ENCODE measurements around the gene SHROOM3. TPM values are rescaled to one million over a fixed set of nuclear protein-coding genes. Genes with fewer than 3 reads are reported as not detected.
"Not testable (repeated sequence)": the region's sequence is repeated elsewhere in the genome, so short reads cannot be mapped to it uniquely, and the experiment has no call there.

The SHROOM3 gene
- total RNA-seq, 1 experiment from 2014 or later, result 0.78 TPM

DNA sequence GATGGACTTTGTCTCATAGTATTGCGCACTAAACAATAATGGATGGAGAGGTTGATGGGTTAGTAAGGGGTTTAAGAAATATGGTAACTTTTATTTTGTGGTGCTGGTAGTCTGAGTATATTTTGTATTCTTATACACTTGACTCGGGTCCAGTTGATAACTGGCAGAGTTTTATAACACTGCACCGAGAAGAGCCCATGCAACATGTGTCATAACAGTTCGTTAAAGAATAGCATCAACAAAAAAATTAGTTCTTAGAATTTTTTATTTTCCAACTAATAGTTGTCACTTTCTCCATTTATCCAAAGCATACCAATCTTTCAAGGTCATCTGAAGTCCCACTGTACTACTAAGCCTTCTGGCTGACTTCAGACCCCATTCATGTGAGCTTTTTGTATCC is 287.8 kb downstream of the SHROOM3 start:
- Histone ChIP-seq H3K4me3 (ENCODE audit: low read length) (no peak overlapping the region), H4K20me1 (ENCODE audit: insufficient read depth, low read depth, low read length) (no peaks in the 10 kb centered on the region), H3K9ac (ENCODE audit: low read length) (no peak overlapping the region), H3K9me2 (replicated peaks; ENCODE audit: insufficient read depth, low read length) (no peaks in the 10 kb centered on the region), H3K27ac (ENCODE audit: low read length) (no peak overlapping the region), H3K36me3 (ENCODE audit: insufficient read depth, low read length) (no peaks in the 10 kb centered on the region), H3K4me1 (ENCODE audit: low read length) (no peaks in the 10 kb centered on the region), H2AFZ (ENCODE audit: low read length) (no peak overlapping the region), H3K4me2 (ENCODE audit: low read depth, low read length, poor library complexity, severe bottlenecking) (no peak overlapping the region), H3K9me3 (ENCODE audit: low read length) (no peaks in the 10 kb centered on the region), H3K27me3 (ENCODE audit: low read length) (no peaks in the 10 kb centered on the region), H3K79me2 (ENCODE audit: low read length) (no peaks in the 10 kb centered on the region)
- no peak for DNase-seq

- Histone ChIP-seq H3K4me1 (ENCODE audit: low read length) (no peaks in the 10 kb centered on the region), H2AFZ (ENCODE audit: low read length) (no peak overlapping the region), H3K4me3 (ENCODE audit: low read length) (no peak overlapping the region), H4K20me1 (ENCODE audit: insufficient read depth, low read depth, low read length) (no peaks in the 10 kb centered on the region), H3K9ac (ENCODE audit: low read length) (no peak overlapping the region), H3K9me2 (replicated peaks; ENCODE audit: insufficient read depth, low read length) (no peaks in the 10 kb centered on the region), H3K79me2 (ENCODE audit: low read length) (no peaks in the 10 kb centered on the region), H3K27me3 (ENCODE audit: low read length) (no peaks in the 10 kb centered on the region), H3K9me3 (ENCODE audit: low read length) (no peaks in the 10 kb centered on the region), H3K36me3 (ENCODE audit: insufficient read depth, low read length) (no peaks in the 10 kb centered on the region), H3K27ac (ENCODE audit: low read length) (no peak overlapping the region), H3K4me2 (ENCODE audit: low read depth, low read length, poor library complexity, severe bottlenecking) (no peak overlapping the region)
- no peak for DNase-seq
Measured at GRCh38 chr4:76723373-76723772, 288.3 kb downstream of the SHROOM3 start.

- no peak overlapping the region for H3K4me3 ChIP-seq (ENCODE audit: low read length)
- no peak overlapping the region for H2AFZ ChIP-seq (ENCODE audit: low read length)
- no peaks in the 10 kb centered on the region for H3K9me2 ChIP-seq (replicated peaks; ENCODE audit: insufficient read depth, low read length)
- no peak for DNase-seq
- no peak overlapping the region for H3K4me2 ChIP-seq (ENCODE audit: low read depth, low read length, poor library complexity, severe bottlenecking)
- no peaks in the 10 kb centered on the region for H3K9me3 ChIP-seq (ENCODE audit: low read length)
- no peaks in the 10 kb centered on the region for H3K4me1 ChIP-seq (ENCODE audit: low read length)
- H3K27ac ChIP-seq (ENCODE audit: low read length), result no peak overlapping the region
- H4K20me1 ChIP-seq (ENCODE audit: insufficient read depth, low read depth, low read length), result no peaks in the 10 kb centered on the region
- no peaks in the 10 kb centered on the region for H3K79me2 ChIP-seq (ENCODE audit: low read length)
- no peaks in the 10 kb centered on the region for H3K36me3 ChIP-seq (ENCODE audit: insufficient read depth, low read length)
- no peak overlapping the region for H3K9ac ChIP-seq (ENCODE audit: low read length)
- no peaks in the 10 kb centered on the region for H3K27me3 ChIP-seq (ENCODE audit: low read length)
Measured at GRCh38 chr4:76723924-76724323, 288.9 kb downstream of the SHROOM3 start.

- Histone ChIP-seq H3K79me2 (ENCODE audit: low read length) (no peaks in the 10 kb centered on the region), H3K4me1 (ENCODE audit: low read length) (no peaks in the 10 kb centered on the region), H4K20me1 (ENCODE audit: insufficient read depth, low read depth, low read length) (no peaks in the 10 kb centered on the region), H3K4me3 (ENCODE audit: low read length) (no peak overlapping the region), H3K9ac (ENCODE audit: low read length) (no peak overlapping the region), H3K36me3 (ENCODE audit: insufficient read depth, low read length) (no peaks in the 10 kb centered on the region), H3K27me3 (ENCODE audit: low read length) (no peaks in the 10 kb centered on the region), H3K9me3 (ENCODE audit: low read length) (no peaks in the 10 kb centered on the region), H3K9me2 (replicated peaks; ENCODE audit: insufficient read depth, low read length) (no peaks in the 10 kb centered on the region), H2AFZ (ENCODE audit: low read length) (no peak overlapping the region), H3K27ac (ENCODE audit: low read length) (no peak overlapping the region), H3K4me2 (ENCODE audit: low read depth, low read length, poor library complexity, severe bottlenecking) (no peak overlapping the region)
- no peak for DNase-seq
Measured at GRCh38 chr4:76725039-76725438, 290.0 kb downstream of the SHROOM3 start.

GRCh38 chr4:76726176-76726575 is 291.1 kb downstream of the SHROOM3 start:
- DNase-seq, result no peak
- Histone ChIP-seq H3K9me3 (ENCODE audit: low read length) (no peaks in the 10 kb centered on the region), H4K20me1 (ENCODE audit: insufficient read depth, low read depth, low read length) (no peaks in the 10 kb centered on the region), H3K27ac (ENCODE audit: low read length) (no peak overlapping the region), H3K79me2 (ENCODE audit: low read length) (no peaks in the 10 kb centered on the region), H3K27me3 (ENCODE audit: low read length) (no peaks in the 10 kb centered on the region), H3K4me1 (ENCODE audit: low read length) (no peaks in the 10 kb centered on the region), H3K9me2 (replicated peaks; ENCODE audit: insufficient read depth, low read length) (no peaks in the 10 kb centered on the region), H3K4me3 (ENCODE audit: low read length) (no peak overlapping the region), H3K9ac (ENCODE audit: low read length) (no peak overlapping the region), H3K4me2 (ENCODE audit: low read depth, low read length, poor library complexity, severe bottlenecking) (no peak overlapping the region), H2AFZ (ENCODE audit: low read length) (no peak overlapping the region), H3K36me3 (ENCODE audit: insufficient read depth, low read length) (no peaks in the 10 kb centered on the region)

GRCh38 chr4:76726631-76727030 is 291.6 kb downstream of the SHROOM3 start:
- no peaks in the 10 kb centered on the region for H3K9me2 ChIP-seq (replicated peaks; ENCODE audit: insufficient read depth, low read length)
- no peaks in the 10 kb centered on the region for H3K9me3 ChIP-seq (ENCODE audit: low read length)
- no peaks in the 10 kb centered on the region for H3K79me2 ChIP-seq (ENCODE audit: low read length)
- no peaks in the 10 kb centered on the region for H4K20me1 ChIP-seq (ENCODE audit: insufficient read depth, low read depth, low read length)
- no peak overlapping the region for H3K4me2 ChIP-seq (ENCODE audit: low read depth, low read length, poor library complexity, severe bottlenecking)
- no peak overlapping the region for H3K27ac ChIP-seq (ENCODE audit: low read length)
- DNase-seq, result no peak
- H3K4me1 ChIP-seq (ENCODE audit: low read length), result no peaks in the 10 kb centered on the region
- H2AFZ ChIP-seq (ENCODE audit: low read length), result no peak overlapping the region
- no peak overlapping the region for H3K4me3 ChIP-seq (ENCODE audit: low read length)
- H3K36me3 ChIP-seq (ENCODE audit: insufficient read depth, low read length), result no peaks in the 10 kb centered on the region
- H3K27me3 ChIP-seq (ENCODE audit: low read length), result no peaks in the 10 kb centered on the region
- no peak overlapping the region for H3K9ac ChIP-seq (ENCODE audit: low read length)

DNA sequence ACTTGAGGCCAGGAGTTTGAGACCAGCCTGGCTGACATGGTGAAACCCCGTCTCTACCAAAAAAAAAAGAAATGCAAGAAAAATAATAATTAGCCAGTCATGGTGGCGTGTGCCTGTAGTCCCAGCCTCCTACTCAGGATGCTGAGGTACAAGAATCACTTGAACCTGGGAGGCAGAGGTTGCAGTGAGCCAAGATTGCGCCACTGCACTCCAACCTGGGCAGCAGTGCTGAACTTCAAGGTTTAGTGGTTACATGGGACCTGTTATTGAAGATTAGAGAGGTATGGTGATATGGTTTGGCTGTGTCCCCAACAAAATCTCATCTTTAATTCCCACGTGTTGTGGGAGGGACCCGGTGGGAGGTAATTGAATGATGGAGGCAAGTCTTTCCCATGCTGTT is 292.9 kb downstream of the SHROOM3 start:
- H3K79me2 ChIP-seq (ENCODE audit: low read length); H3K27ac ChIP-seq (ENCODE audit: low read length); H4K20me1 ChIP-seq (ENCODE audit: insufficient read depth, low read depth, low read length); H3K27me3 ChIP-seq (ENCODE audit: low read length); H3K36me3 ChIP-seq (ENCODE audit: insufficient read depth, low read length); H3K4me1 ChIP-seq (ENCODE audit: low read length); H3K4me3 ChIP-seq (ENCODE audit: low read length); H3K4me2 ChIP-seq (ENCODE audit: low read depth, low read length, poor library complexity, severe bottlenecking); H3K9me2 ChIP-seq (replicated peaks; ENCODE audit: insufficient read depth, low read length); H3K9me3 ChIP-seq (ENCODE audit: low read length); DNase-seq; H3K9ac ChIP-seq (ENCODE audit: low read length); H2AFZ ChIP-seq (ENCODE audit: low read length): not testable (repeated sequence)

- H3K4me1 ChIP-seq (ENCODE audit: low read length), result no peaks in the 10 kb centered on the region
- H3K36me3 ChIP-seq (ENCODE audit: insufficient read depth, low read length), result no peaks in the 10 kb centered on the region
- H3K4me3 ChIP-seq (ENCODE audit: low read length), result no peak overlapping the region
- H3K9me3 ChIP-seq (ENCODE audit: low read length), result no peaks in the 10 kb centered on the region
- H2AFZ ChIP-seq (ENCODE audit: low read length), result no peak overlapping the region
- no peaks in the 10 kb centered on the region for H3K27me3 ChIP-seq (ENCODE audit: low read length)
- no peaks in the 10 kb centered on the region for H3K79me2 ChIP-seq (ENCODE audit: low read length)
- no peak overlapping the region for H3K4me2 ChIP-seq (ENCODE audit: low read depth, low read length, poor library complexity, severe bottlenecking)
- no peaks in the 10 kb centered on the region for H3K9me2 ChIP-seq (replicated peaks; ENCODE audit: insufficient read depth, low read length)
- H3K27ac ChIP-seq (ENCODE audit: low read length), result no peak overlapping the region
- no peak overlapping the region for H3K9ac ChIP-seq (ENCODE audit: low read length)
- no peak for DNase-seq
- no peaks in the 10 kb centered on the region for H4K20me1 ChIP-seq (ENCODE audit: insufficient read depth, low read depth, low read length)
Measured at GRCh38 chr4:76729460-76729859, 294.4 kb downstream of the SHROOM3 start.

DNA sequence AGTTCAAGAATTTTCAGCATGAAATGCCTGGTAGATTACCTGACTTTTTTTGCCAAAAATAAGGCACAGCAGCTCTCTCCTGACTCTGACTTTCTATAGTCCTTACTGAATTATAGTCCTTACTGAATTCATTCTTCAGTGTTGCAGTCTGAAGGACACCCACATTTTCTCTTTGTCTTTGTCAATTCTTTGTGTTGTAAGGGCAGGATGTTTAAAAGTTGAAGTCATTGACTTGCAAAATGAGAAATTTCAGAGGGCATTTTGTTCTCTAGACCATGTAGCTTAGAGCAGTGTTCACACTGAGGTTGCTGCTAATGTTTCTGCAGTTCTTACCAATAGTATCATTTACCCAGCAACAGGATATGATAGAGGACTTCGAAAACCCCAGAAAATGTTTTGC is 295.0 kb downstream of the SHROOM3 start:
- no peaks in the 10 kb centered on the region for H3K9me3 ChIP-seq (ENCODE audit: low read length)
- no peaks in the 10 kb centered on the region for H3K9me2 ChIP-seq (replicated peaks; ENCODE audit: insufficient read depth, low read length)
- H3K4me1 ChIP-seq (ENCODE audit: low read length), result no peaks in the 10 kb centered on the region
- no peaks in the 10 kb centered on the region for H3K79me2 ChIP-seq (ENCODE audit: low read length)
- no peaks in the 10 kb centered on the region for H3K36me3 ChIP-seq (ENCODE audit: insufficient read depth, low read length)
- H3K27me3 ChIP-seq (ENCODE audit: low read length), result no peaks in the 10 kb centered on the region
- no peak overlapping the region for H3K4me2 ChIP-seq (ENCODE audit: low read depth, low read length, poor library complexity, severe bottlenecking)
- H3K9ac ChIP-seq (ENCODE audit: low read length), result no peak overlapping the region
- no peak overlapping the region for H2AFZ ChIP-seq (ENCODE audit: low read length)
- no peak overlapping the region for H3K4me3 ChIP-seq (ENCODE audit: low read length)
- DNase-seq, result no peak
- H4K20me1 ChIP-seq (ENCODE audit: insufficient read depth, low read depth, low read length), result no peaks in the 10 kb centered on the region
- no peak overlapping the region for H3K27ac ChIP-seq (ENCODE audit: low read length)

All from Karpas-422 (cell line).